Measurements from ENCODE around the gene GULP1.

GULP1 gene

DNA sequence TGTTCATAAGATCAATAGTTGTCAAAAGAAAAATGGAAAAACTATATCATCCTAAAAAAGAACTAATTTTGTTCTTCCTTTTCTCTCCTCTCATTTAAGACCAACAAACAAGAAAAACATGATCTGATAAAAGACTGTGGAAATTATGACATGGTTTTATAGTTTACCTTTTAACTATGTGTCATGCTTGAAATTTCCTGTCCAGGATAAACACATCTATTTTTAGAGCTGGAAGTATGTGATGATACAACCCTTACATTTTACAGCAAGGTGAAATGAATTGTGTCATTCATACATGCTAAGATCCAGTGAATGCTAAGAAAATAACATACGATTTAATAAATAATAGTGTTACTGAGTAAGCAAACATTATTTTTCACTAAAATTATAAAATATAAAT lies 89.9 kb downstream of the GULP1 start:
- DNase-seq: no peak

DNA sequence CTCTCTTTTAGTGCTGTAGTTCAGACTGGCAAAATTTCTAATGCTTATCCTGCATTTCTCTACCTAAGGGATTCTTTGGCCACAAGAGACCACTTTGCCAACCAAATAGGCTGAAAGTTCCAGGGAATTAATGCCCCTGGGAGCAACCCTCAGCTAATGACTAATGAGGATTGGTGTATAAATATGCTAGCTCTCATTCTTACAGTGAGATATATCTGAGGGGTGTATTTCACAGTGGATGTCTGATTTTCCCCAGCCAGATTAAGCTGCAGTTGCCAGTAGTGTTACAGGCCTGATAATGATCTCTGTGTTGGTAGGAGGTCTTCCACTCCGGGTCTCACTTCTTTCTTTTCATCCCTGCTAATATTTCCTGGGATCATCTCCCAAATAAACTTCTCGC lies 90.4 kb downstream of the GULP1 start:
- DNase-seq: no peak

DNA sequence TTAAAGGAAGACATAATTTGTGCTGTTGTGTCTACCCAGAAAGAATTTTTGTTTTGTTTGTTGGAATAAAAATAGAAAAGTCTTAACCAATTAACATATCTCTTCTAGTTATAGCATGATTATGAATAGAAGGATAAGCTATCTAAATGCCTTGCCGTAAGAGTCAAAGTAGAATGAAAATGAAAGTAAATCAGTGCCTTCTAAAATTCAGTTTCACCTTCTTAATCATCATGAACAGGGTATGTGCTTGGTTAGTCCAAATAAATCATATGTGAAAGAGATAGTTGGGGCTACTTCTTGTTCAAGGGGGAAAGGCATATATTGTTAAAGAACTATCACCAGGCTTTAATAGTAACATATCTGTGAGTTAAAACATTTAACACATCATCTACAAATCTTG lies 91.5 kb downstream of the GULP1 start:
- no peak for DNase-seq

DNA sequence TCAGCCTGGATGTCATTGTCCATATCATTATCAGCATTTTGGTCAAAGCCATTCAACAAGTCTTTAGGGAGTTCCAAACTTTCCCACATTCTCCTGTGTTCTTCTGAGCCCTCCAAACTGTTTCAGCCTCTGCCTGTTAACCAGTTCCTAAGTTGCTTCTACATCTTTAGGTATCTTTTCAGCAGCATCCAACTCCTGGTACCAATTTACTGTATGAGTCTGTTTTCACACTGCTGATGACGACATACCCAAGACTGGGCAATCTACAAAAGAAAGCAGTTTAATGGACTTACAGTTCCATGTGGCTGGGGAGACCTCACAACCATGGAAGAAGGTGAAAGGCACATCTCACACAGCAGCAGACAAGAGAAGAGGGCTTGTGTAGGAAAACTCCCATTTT lies 94.2 kb downstream of the GULP1 start:
- DNase-seq: no peak

DNA sequence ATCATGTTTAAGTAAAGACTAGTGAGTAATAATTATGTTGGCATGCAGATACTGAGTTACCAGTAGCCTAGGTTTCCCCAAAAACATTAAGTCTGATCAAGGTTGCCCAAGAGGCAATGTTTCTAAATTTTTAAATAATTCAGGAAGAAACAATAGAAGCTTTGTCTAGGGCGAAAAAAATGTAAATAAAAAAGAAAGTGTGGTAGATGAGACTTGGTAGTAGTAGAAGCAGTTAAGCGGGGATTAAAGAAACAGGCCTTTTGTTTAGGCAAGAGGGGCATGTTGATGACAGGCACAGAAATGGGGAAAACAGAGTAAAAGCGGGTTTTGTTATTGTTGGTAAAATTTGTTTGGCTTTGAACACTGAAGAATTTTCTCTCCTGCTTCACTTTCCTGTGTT lies 97.2 kb downstream of the GULP1 start:
- DNase-seq: no peak

DNA sequence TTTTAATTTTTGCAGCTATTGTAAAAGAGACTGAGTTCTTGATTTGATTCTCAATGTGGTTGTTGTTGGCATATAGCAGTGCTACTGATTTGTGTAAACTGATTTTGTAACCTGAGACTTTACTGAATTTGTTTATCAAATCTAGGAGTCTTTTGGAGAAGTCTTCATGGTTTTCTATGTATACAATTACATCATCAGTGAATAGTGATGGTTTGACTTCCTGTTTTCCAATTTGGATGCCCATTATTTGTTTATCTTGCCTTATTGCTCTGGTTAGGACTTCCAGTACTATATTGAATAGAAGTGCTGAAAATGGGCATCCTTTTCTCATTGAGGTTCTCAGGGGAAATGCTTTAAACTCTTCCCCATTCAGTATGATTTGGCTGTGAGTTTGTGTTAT lies 99.7 kb downstream of the GULP1 start:
- no peak for DNase-seq

DNA sequence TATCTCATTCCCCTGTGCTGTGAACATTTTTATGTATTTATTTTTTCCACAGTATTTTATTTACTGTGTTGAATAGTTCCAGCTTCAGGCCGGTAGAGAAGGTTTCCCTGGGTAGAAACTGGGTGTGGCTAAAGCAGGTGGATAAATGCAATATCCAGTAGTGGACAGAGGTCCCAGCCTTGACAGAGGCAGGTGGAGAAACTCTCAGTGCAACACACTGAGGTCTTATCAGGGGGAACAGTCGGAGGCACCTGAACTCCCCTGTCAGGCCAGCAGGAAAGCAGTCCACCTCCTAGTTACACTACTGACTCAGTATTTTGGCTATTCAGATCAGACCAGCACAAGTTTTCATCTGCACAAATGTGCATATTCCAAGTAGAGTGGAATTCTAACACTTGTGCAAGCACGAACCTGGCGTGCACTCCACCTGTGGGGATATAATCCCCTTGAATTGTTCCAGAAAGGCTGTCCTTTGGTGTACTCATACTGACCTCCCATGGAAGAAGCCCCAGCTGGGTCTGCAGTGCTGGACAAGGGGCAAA lies 103.3 kb downstream of the GULP1 start:
- DNase-seq: no peak

DNA sequence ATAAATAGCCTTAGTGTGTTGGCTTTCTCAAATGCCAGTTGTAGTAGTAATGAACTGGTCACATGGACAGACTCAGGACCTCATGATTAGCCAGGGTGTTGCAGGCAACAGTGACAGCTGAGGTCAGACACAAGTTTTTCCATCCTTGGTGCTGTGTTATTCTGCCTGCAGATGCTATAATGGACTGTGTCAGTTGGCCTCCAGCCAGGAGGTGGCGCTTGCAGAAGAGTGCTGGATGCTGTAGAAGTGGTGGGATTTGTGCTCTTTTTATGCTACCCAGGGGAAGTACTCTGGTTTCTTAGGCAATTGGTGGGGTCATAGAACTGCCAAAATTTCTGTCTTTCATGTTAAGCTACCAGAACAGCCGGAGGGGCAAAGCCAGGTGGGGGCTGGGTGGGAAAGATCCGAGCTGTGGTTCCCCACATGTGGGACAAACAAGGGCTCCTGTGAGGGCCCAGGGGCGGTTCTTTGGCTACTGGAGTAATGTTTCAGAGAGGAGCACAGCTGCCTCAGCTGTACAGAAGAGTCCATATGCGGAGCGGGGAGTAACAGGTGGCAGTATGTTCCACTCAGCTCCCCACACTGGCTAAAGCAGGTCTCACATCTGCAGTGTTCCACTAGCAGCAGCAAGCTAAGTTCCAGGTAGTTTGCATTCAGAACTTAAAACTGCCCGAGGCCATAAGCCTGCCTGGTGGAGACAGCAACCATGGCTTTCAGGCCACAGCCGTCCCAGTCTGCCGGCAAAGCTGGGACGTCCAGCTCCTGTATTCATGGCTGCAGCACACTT lies 104.4 kb downstream of the GULP1 start:
- no peak for DNase-seq

DNA sequence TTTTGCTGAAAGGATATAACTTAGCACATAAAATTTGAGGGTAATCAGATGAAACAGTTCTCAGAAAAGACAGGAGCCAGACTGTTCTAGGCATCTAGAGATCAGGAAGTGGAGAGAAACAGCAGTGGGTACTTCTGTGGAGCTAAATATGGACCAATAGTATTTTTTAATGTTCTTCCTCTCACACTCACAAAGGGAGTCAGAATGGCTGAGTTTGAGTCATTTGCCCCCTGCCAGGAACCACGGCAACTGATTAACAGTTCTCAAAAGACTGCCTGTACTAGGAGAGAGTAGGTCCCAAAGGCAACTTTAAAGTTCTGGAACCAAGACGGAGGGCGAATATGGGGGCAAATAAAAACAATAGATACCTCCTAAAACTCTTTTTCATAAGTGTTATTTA lies 107.5 kb downstream of the GULP1 start:
- no peak for DNase-seq

DNA sequence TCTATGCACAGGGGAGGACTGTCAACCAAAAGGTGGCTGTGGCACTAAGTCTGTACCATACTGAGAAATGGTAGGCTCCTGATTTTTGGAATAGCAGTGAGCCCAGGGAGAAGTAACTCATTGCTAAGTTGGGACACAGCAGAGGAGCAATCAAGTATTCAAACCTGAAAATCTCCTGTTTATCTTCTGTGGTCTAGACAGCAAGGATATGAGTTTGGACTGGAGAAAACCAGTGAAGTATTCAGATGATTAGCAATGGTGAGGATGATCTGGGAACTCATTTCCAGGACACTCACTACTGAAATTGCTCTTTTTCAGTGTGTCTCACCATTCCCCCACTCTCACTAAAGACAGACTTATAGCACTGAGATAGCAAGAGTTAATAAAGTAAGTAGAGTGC lies 112.0 kb downstream of the GULP1 start:
- DNase-seq: no peak

DNA sequence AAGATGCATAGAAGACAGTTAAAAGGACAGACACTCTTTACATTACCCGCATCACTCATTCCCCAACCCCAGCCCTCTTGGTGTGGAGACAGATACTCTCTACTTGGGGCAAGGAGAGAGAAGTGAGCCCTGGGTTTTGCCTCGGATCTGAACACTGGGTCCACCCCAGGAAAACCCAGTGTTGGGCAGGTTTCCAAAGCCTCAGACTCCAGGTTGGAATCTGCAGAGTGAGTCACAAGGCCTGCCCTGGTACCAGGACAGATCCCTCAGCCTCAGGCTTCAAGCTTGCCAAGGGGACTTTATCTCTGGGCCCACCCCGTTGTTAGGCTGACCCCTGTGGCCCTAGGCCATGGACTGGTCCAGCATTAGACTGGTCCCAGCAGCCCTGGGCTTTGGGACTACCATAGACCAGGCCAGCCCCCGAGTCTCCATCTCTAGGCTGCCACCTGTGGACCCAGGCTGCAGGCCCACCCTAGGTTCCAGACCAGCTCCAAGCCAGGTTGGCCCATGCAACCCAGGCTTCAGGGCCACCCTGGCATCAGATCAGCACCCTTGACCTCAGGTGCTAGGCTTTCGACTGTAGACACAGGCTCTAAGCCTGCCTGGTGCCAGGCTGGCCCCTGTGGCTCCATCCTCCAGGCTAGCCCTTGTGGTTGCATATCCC lies 112.8 kb downstream of the GULP1 start:
- DNase-seq: no peak

DNA sequence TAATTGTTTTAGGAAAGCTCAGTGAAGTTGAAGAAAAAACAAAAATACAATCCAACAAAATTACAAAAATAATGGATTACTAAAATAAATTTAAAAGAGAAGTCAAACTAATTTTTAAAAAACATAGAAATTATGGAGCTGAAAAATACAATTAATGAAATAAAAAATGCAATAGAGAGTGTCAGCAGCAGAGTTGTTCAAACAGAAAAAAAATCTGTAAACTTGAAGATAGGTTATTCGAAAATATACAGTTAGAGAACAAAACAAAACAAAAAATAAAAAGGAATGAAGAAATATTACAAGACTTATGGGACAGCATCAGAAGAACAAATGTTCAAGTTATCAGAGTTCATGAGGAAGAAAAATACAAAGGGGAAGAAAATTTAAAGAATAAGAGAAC lies 114.7 kb downstream of the GULP1 start:
- DNase-seq: no peak

DNA sequence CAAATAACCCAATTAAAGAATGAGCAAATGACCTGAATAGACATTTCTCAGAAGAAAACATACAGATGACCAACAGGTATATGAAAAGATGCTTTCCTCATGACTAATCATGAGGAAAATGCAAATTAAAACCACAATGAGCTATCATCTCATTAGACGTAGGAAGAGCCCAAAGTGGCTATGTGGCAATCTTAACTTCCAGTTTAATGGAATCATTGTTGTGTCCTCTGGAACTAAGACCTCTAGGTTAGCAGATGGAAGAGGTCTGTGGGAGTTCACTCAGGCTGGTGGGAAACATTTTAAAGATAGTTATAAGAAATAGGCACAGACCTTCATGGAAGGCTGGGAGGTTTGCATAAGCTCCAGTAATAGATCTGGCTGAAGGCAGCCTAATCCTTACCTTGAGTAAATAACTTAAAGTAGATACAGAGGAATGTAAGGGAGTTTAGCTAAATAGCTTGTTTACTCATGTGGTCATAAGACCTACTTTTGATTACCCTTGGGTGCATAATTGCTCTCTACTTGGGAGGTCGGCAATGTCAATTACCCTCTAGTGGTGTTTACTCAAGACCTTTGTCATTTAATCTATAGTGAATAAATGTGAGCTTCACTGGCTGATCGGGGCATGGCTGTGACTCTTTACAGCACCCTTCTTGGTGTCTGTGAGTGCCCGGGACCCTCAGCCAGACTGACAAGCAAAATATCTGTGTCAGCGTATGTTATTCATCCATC lies 119.0 kb downstream of the GULP1 start:
- no peak for DNase-seq

DNA sequence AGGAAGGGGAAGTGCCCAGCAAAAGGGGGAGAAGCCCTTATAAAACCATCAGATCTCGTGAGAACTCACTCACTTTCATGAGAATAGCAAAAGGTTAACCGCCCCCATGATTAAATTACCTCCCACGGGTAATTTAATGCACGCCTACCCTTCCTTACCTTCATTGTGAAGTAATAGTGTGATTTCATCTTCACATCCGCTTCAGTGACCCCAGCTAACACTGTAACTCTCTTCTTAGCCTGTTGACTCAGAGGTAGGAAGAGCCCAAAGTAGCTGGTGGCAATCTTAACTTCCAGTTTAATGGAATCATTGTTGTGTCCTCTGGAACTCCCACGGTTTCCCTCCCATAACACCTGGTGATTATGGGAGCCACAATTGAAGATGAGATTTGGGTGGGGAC lies 120.5 kb downstream of the GULP1 start:
- DNase-seq: no peak

DNA sequence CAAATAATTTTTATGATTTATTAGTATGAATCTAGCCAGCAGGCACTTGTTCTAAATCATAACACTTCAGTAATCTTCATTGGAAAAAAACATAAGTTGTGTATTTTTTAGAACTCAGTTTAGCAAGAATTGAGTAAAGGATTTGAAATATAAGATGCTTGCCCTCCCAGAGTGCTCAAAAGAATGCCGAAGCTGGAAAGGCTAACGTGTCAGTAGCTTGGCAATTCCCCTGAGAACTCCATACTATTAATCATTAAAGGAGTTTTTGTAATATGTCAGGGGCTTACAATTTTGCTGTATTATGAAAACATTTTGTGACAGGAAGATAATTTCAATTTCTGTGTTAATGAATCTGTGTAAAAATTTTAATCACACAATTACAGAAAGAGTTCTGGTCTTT lies 122.7 kb downstream of the GULP1 start:
- no peak for DNase-seq

DNA sequence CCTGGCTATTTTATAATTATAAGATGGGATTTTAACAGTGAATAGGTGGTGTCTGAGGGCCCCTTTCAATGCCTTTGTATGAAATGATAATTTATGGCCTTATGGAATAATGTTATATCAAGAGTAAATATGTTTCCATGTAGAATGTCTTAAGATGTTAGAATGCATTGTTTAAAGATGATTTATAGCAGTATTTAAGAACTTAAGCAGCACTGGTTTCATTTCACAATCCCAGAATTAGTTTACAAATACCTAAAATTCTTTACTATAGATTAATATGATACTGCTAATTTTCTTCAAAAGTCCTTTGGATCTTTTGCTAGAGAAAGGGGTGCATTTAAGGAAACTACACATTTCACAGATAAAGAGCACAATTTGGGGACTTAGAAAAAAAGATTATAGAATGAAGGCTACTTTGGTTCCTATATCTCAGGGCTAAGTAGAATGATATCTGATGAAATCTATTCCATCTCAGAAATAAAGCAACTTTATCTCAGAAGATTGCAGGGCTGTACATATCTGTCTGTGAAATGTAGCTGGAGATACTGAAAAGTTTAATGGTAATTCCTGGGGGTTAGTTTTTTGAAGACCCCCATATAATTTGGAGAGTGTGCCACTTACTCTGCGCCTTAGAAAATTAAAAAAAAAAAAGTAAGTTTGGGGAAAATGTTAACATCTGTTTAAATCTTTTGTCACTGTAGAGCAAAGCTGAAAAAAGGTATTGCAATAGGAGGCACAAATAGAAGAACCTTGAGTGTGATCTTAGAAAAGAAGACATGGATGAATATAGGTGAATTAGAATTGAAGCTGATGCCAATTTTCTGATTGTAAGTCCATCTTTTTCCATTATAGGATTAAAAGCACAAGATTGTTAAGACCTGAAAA lies 123.4 kb downstream of the GULP1 start:
- DNase-seq: no peak

DNA sequence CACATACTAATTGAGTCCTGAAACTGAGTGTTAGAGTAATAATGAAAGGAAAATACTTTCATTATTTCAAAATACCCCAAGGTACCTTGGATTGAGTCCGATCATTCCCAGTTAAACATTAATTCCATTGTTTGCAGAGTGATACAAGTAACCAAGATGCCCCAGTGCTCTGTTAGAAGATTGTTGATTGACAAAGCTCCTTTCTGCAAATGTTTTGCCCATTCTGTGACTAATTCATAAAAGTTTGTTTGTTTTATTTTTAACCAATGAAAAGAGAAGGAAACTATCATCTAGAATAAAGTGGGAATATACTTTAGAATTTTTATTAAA lies 124.0 kb downstream of the GULP1 start:
- DNase-seq: no peak

DNA sequence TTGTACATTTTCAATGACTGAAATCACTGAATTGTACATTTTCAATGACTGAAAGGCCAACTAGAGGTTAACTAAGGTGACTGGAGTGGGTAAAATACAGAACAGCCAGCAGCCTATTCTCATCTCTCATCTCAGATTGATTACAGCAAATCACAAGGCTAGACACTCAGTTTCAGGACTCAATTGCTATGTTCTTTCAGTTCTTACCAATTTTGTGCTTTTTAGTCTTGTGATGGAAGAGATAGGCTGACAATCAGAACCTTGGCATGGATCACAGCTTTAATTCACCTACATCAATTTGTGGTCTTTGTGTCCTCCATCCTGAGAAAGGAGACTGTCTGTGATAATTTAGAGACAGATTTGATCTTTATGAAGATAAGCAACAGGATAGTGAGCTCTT lies 124.7 kb downstream of the GULP1 start:
- DNase-seq: no peak

DNA sequence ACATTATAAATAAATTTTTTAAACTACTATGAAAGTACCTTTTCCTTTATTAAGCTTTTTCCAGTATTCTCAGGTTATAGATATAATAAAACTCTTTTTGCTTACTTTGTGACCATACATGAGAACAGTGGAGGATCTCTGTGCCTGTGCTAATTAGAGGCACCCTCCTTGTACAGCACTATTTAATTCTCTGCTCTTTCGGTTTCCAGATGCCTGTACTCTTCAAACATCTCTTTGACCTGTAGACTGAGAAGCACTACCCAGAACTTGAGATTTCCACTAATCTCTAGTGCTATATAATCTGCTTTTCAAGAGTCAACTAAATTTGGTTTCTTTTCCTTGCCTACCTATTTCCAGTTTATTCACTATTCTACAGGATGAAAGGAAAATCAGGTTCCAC lies 131.1 kb downstream of the GULP1 start:
- no peak for DNase-seq

DNA sequence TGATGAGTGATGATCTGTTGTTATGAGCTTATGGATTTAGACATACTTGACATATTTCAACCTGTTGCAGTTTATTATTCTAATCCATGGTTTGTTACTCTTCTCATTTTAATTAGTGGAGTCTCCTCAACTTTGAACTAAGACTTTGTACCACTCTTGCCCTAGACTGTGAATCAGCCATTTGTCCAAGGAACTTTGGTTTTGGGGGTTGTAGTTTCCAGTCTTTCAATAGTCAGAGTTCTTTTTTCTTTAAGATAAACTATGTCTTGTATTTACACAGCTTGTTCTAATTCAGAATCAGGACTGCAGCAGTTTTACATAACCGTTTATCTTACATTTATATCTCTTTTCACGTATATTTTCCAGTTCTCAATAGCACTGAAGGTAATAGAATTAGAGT lies 133.6 kb downstream of the GULP1 start:
- DNase-seq: no peak

DNA sequence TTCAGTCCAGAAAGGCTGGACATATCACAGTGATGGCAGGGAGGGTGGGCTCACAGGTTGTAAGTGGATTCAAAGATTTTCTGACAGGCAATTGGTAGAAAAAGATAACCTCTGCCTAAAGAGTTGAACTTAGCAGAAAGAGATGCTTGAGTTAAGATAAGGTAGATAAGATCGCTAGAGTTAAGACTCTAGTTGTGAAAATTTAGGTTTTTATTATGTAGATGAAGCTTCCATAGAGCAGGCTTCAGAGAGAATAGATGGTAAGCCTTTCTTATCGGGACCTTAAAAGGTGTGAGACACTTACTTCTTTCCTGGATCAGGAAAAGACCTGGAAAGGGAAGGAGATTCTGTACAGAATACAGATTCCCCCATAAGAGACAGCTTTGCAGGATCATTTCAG lies 134.4 kb downstream of the GULP1 start:
- no peak for DNase-seq

DNA sequence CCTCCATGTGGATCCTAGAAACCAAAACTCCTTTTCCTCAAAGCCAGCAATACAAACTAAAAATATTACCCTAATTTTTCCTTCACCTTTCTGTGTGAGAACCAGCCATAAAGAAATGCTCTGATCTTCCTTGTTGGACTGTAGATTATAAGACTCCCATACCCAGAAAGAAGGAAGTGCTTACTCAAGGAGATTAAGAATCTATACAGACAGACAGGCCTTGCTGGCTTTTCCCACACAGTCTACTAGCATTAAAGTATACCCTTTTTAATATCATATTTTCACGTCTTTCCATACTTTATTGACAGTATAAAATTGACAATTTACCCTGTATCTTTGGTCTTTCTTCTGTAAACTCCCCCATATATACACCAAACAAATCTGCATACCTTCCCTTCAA lies 139.0 kb downstream of the GULP1 start:
- no peak for DNase-seq

DNA sequence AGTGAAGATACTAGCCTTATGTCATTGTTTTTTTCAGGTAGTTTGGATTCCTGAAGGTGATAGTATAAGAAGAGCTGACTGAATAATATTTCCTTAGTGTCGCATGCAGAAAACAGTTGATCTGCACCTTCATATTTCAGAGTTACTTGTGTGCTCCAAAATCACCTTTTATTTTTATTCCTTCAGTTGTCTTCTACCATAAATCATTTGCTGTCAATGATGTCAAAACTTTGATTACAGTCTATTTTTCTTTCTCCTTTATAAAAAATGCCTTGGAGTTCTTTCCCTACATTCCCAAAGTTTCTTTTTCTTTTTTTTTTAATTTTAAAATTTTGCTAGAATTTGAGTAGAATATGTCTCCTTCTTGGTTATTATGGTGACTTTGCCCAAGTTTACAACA lies 142.3 kb downstream of the GULP1 start:
- no peak for DNase-seq
